SH-SY5Y (cell line): Measurements from ENCODE around the gene NTM.

Source experiments
- GATA2 ChIP-seq: IDR thresholded peaks from 2 replicates; pipeline ENCODE4 v1.6.1; 2011; ENCODE audit warnings: mild to moderate bottlenecking, low read depth, low read length
- GATA3 ChIP-seq: IDR thresholded peaks from 2 replicates; pipeline ENCODE4 v1.6.1; 2011; ENCODE audit warnings: low read depth, mild to moderate bottlenecking, low read length, moderate library complexity

DNA sequence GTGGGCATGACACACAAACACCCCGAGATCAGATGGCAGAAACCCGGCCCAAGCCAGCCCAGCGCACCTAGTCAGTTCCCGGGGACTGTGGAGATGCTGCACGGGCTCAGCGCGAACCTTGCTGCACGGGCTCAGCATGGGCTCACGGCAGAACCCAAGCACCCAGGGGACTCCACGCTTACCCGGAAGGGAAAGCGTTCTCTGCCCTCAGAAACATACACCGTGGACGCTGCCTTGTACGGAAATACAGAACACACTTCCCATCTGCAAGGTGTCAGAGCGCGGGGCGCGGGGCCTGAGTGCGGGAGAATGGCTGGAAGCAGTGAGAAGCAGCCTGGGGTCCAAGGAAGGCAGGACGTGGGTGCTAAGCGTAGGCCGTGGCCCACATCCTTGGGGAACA, 319.9 kb downstream of the NTM start:
- TF ChIP-seq GATA2 (no peak), GATA3 (no peak)
